CD14-positive monocyte (primary cell): Measurements from ENCODE around the gene MEGF6. TPM values are rescaled to one million over a fixed set of nuclear protein-coding genes. Genes with fewer than 3 reads are reported as not detected.

ENCODE experiments used
- DNase-seq, 3 donors: peaks; one replicate each; pipeline ENCODE4 v3.0.0-alpha.2; 2011 to 2022
- H2AFZ ChIP-seq: 2 replicates; pipeline ENCODE4 v1.6.0; 2012; ENCODE audit warnings: mild to moderate bottlenecking, low read depth, low read length, inconsistent platforms; ENCODE audit not compliant: insufficient read depth, poor library complexity, severe bottlenecking
- H3K27ac ChIP-seq, 2 donors: 1 replicate in 1 of 2; 2 replicates in 1 of 2; pipeline ENCODE4 v1.5.1; 2012 to 2013; ENCODE audit warnings: low read length in 2 of 2, control low read depth in 1 of 2, inconsistent platforms in 1 of 2, low read depth in 1 of 2, mild to moderate bottlenecking in 1 of 2
- H3K27me3 ChIP-seq, 2 donors: one replicate each; pipeline versions ENCODE4 v1.6.0 to v1.6.1; 2011 to 2013; ENCODE audit warnings: low read length in 2 of 2; ENCODE audit not compliant: control insufficient read depth in 2 of 2, insufficient read depth in 2 of 2
- H3K36me3 ChIP-seq, 2 donors: replicated peaks in 1 of 2; 1 replicate in 1 of 2; 2 replicates in 1 of 2; pipeline versions ENCODE4 v1.5.1 to v1.6.1; 2012 to 2013; ENCODE audit warnings: low read length in 2 of 2, control low read depth in 1 of 2, inconsistent platforms in 1 of 2, mild to moderate bottlenecking in 1 of 2; ENCODE audit not compliant: insufficient read depth in 2 of 2, control insufficient read depth in 1 of 2
- H3K4me1 ChIP-seq, 2 donors: 1 replicate in 1 of 2; 2 replicates in 1 of 2; pipeline versions ENCODE4 v1.5.1 to v1.6.1; 2012 to 2013; ENCODE audit warnings: low read length in 2 of 2, control low read depth in 1 of 2, inconsistent platforms in 1 of 2, mild to moderate bottlenecking in 1 of 2, moderate library complexity in 1 of 2; ENCODE audit not compliant: insufficient read depth in 2 of 2, control insufficient read depth in 1 of 2
- H3K4me2 ChIP-seq: replicated peaks from 2 replicates; pipeline ENCODE3; 2012; ENCODE audit warnings: low read length, moderate library complexity, mild to moderate bottlenecking; ENCODE audit not compliant: poor library complexity, severe bottlenecking; ENCODE audit errors: extremely low read depth
- H3K4me3 ChIP-seq, 3 experiments: fragments of 200-600 bp in 1 of 3; sonication (generic) in 1 of 3; replicated peaks in 1 of 3; 1 replicate in 2 of 3; 2 replicates in 1 of 3; pipeline ENCODE4 v1.5.1; 2011 to 2013; ENCODE audit warnings: low read length in 3 of 3, mild to moderate bottlenecking in 3 of 3, control low read depth in 2 of 3, low read depth in 2 of 3, inconsistent platforms in 1 of 3, moderate library complexity in 1 of 3
- H3K79me2 ChIP-seq: 2 replicates; pipeline ENCODE4 v1.6.0; 2012; ENCODE audit warnings: mild to moderate bottlenecking, control low read depth, inconsistent platforms, low read length, moderate library complexity; ENCODE audit not compliant: insufficient read depth
- H3K9ac ChIP-seq: 2 replicates; pipeline ENCODE4 v1.6.0; 2017; ENCODE audit warnings: low read length, mild to moderate bottlenecking; ENCODE audit not compliant: insufficient read depth, poor library complexity, severe bottlenecking
- H3K9me3 ChIP-seq, 2 donors: replicated peaks in 1 of 2; 1 replicate in 1 of 2; 2 replicates in 1 of 2; pipeline versions ENCODE4 v1.5.1 to v1.6.1; 2012 to 2013; ENCODE audit warnings: low read length in 2 of 2, control low read depth in 1 of 2; ENCODE audit not compliant: control insufficient read depth in 1 of 2, insufficient read depth in 1 of 2
- H4K20me1 ChIP-seq: 2 replicates; pipeline ENCODE4 v1.6.0; 2012; ENCODE audit warnings: mild to moderate bottlenecking, low read length, control low read depth, moderate library complexity; ENCODE audit not compliant: insufficient read depth
- H3K27ac Mint-ChIP-seq, 7 donors: one replicate each; pipeline ENCODE4 v1.8.0; 2020; ENCODE audit warnings: mild to moderate bottlenecking in 7 of 7, mixed read lengths in 7 of 7, moderate library complexity in 6 of 7, inconsistent platforms in 2 of 7
- H3K27me3 Mint-ChIP-seq, 3 donors: one replicate each; pipeline ENCODE4 v1.8.0; 2021 to 2022; ENCODE audit warnings: low read depth in 3 of 3, mild to moderate bottlenecking in 3 of 3, mixed read lengths in 3 of 3, moderate library complexity in 3 of 3, inconsistent platforms in 1 of 3
- H3K36me3 Mint-ChIP-seq, 2 donors: one replicate each; pipeline ENCODE4 v1.8.0; 2020; ENCODE audit warnings: mixed read lengths in 2 of 2, inconsistent platforms in 1 of 2, mild to moderate bottlenecking in 1 of 2
- H3K4me1 Mint-ChIP-seq: one replicate; pipeline ENCODE4 v1.8.0; 2020; ENCODE audit warnings: mild to moderate bottlenecking, mixed read lengths
- H3K4me3 Mint-ChIP-seq, 2 donors: one replicate each; pipeline ENCODE4 v1.8.0; 2020; ENCODE audit warnings: mild to moderate bottlenecking in 2 of 2, mixed read lengths in 2 of 2, moderate library complexity in 1 of 2
- H3K9me3 Mint-ChIP-seq, 7 donors: one replicate each; pipeline ENCODE4 v1.8.0; 2020 to 2022; ENCODE audit warnings: mixed read lengths in 7 of 7, mild to moderate bottlenecking in 6 of 7, moderate library complexity in 6 of 7, inconsistent platforms in 2 of 7
- WGBS: methylation state at CpG from one replicate; pipeline ENCODE4 v1.1.5; 2013; ENCODE audit warnings: missing lambda C conversion rate; ENCODE audit not compliant: insufficient coverage; 5-methylcytosine and 5-hydroxymethylcytosine counted together
- intact Hi-C, 2 donors: fragments of 100-400 bp; cut with micrococcal nuclease; formaldehyde crosslinking; loops; one replicate each; pipeline versions ENCODE4 v1.15.0 to v1.15.1; 2023
- polyA plus RNA-seq, 3 donors: library from polyadenylated mRNA; depleted of rRNA in 1 of 3; unstranded in 2 of 3; stranded (reverse) in 1 of 3; fragments of 300-500 nt in 2 of 3; fragments of >200 nt in 1 of 3; fragmentation: Illumina TruSeq in 2 of 3; gene quantifications; 1 replicate in 2 of 3; 2 replicates in 1 of 3; pipeline ENCODE4 v1.2.3, GENCODE V29; 2012 to 2021
- TF ChIP-seq, protein P1 (sequence below): fragments of 200-600 bp; IDR thresholded peaks from one replicate; pipeline ENCODE4 v1.8.0; 2022; ENCODE audit warnings: antibody characterized with exemption, mild to moderate bottlenecking

The MEGF6 gene
- polyA plus RNA-seq, 3 donors, result 0.39 to 3.8 (median 1.2) TPM

DNA sequence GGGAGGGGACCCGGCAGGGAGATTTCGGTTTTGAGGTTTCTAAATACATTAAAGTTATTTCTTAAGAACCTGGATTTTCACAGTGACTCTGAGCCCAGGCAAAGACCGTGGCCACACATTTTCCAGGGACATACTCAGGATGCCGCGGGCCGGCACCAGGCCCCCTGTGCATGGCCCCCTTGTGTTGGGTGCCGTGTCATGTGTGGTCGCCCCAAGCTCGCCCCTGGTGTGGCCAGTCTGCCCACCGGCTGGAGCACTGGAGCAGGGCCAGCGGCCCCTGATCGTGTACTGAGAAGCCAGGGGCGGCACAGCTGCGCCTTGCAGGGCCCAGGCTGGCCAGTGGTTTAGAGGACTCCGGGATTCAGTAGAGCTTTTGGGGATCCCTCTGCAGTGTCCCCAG is 130.3 kb downstream of the MEGF6 start:
- Histone ChIP-seq H3K27ac (no peak overlapping the region), H3K4me1 (no peaks in the 10 kb centered on the region), H2AFZ (no peak overlapping the region), H4K20me1 (no peaks in the 10 kb centered on the region), H3K36me3 (no peaks in the 10 kb centered on the region), H3K79me2 (no peaks in the 10 kb centered on the region), H3K4me2 (no peak overlapping the region), H3K27me3 (no peaks in the 10 kb centered on the region), H3K4me3 (no peak overlapping the region), H3K9ac (no peak overlapping the region), H3K9me3 (no peaks in the 10 kb centered on the region)
- Mint-ChIP-seq H3K36me3 (no peaks in the 10 kb centered on the region), H3K4me1 (no peaks in the 10 kb centered on the region), H3K27me3 (peaks cover 2 to 7% (median 3%) of the 10 kb centered on the region in 3 donors), H3K9me3 (peaks cover 0 to 10% (median 0%) of the 10 kb centered on the region in 7 donors), H3K4me3 (no peak overlapping the region), H3K27ac (no peak overlapping the region)
- intact Hi-C loops, result no loop called here
- no peak for DNase-seq
- WGBS, result 59% methylated on average over 15 of the region's 15 CpGs
- TF ChIP-seq, protein P1, sequence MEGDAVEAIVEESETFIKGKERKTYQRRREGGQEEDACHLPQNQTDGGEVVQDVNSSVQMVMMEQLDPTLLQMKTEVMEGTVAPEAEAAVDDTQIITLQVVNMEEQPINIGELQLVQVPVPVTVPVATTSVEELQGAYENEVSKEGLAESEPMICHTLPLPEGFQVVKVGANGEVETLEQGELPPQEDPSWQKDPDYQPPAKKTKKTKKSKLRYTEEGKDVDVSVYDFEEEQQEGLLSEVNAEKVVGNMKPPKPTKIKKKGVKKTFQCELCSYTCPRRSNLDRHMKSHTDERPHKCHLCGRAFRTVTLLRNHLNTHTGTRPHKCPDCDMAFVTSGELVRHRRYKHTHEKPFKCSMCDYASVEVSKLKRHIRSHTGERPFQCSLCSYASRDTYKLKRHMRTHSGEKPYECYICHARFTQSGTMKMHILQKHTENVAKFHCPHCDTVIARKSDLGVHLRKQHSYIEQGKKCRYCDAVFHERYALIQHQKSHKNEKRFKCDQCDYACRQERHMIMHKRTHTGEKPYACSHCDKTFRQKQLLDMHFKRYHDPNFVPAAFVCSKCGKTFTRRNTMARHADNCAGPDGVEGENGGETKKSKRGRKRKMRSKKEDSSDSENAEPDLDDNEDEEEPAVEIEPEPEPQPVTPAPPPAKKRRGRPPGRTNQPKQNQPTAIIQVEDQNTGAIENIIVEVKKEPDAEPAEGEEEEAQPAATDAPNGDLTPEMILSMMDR, result no peak

DNA sequence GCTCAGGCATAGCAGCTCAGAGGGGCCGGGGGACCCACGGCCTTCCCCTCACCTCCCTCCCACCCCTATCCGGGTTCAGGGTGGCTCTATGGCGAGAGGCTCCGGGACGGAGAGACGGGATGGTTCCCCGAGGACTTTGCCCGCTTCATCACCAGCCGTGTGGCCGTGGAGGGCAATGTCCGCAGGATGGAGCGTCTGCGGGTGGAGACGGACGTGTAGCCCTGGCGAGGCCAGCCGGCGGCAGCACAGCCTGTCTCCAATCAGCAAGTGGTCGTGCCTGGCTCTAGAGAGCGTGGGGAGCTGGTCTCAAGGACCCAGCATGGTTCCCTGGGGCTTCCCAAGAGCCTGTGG is 131.0 kb downstream of the MEGF6 start:
- Histone ChIP-seq H3K9ac (no peak overlapping the region), H3K27ac (no peak overlapping the region), H3K4me1 (no peaks in the 10 kb centered on the region), H4K20me1 (no peaks in the 10 kb centered on the region), H3K4me2 (no peak overlapping the region), H3K27me3 (no peaks in the 10 kb centered on the region), H2AFZ (no peak overlapping the region), H3K9me3 (no peaks in the 10 kb centered on the region), H3K4me3 (no peak overlapping the region), H3K79me2 (no peaks in the 10 kb centered on the region), H3K36me3 (no peaks in the 10 kb centered on the region)
- peaks cover 2 to 9% (median 3%) of the 10 kb centered on the region in 3 donors for H3K27me3 Mint-ChIP-seq
- 80% methylated on average over 18 of the region's 21 CpGs for WGBS
- no peaks in the 10 kb centered on the region for H3K36me3 Mint-ChIP-seq
- H3K9me3 Mint-ChIP-seq, result peaks cover 0 to 7% (median 0%) of the 10 kb centered on the region in 7 donors
- no peak overlapping the region for H3K27ac Mint-ChIP-seq
- intact Hi-C loops, result no loop called here
- no peak overlapping the region for H3K4me3 Mint-ChIP-seq
- H3K4me1 Mint-ChIP-seq, result no peaks in the 10 kb centered on the region
- no peak for DNase-seq
- TF ChIP-seq, protein P1, result no peak
